ENCODE results near the gene STARD9. TPM values are rescaled to one million over a fixed set of nuclear protein-coding genes. Genes with fewer than 3 reads are reported as not detected.

The STARD9 gene
- total RNA-seq, 1 donor from 2014 or later = 27.7 TPM

DNA sequence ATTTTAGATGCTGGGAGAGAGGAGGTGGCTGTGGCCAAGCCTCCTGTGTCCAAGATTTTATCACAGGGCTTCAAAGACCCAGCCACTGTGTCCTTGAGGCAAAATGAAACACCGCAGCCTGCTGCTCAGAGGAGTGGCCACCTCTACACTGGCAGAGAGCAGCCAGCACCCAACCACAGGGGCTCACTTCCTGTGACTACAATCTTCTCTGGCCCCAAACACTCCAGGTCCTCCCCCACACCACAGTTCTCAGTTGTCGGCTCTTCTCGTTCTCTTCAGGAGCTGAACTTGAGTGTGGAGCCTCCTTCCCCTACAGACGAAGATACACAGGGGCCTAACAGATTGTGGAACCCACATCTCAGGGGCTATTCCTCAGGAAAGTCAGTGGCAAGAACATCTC, 115.9 kb downstream of the STARD9 start:
- H3K9ac ChIP-seq (ENCODE audit: low read depth in 1 of 3, low read length in 3 of 3) = no peak overlapping the region
- no peaks in the 10 kb centered on the region for H3K9me3 ChIP-seq (ENCODE audit: control insufficient read depth in 3 of 3, low read length in 3 of 3)
- H3K4me3 ChIP-seq (ENCODE audit: low read length in 3 of 3) = no peak overlapping the region
- peaks cover 3 to 52% (median 15%) of the 10 kb centered on the region in 3 donors for H3K36me3 ChIP-seq (ENCODE audit: control insufficient read depth in 3 of 3, insufficient read depth in 3 of 3, low read length in 3 of 3)
- no peak overlapping the region for H3K27ac ChIP-seq (ENCODE audit: low read depth, low read length)
- no peaks in the 10 kb centered on the region for H3K4me1 ChIP-seq (ENCODE audit: control insufficient read depth in 3 of 3, insufficient read depth in 3 of 3, low read length in 3 of 3)
- H3K27me3 ChIP-seq (ENCODE audit: control insufficient read depth in 3 of 3, insufficient read depth in 3 of 3, low read length in 3 of 3) = no peaks in the 10 kb centered on the region

DNA sequence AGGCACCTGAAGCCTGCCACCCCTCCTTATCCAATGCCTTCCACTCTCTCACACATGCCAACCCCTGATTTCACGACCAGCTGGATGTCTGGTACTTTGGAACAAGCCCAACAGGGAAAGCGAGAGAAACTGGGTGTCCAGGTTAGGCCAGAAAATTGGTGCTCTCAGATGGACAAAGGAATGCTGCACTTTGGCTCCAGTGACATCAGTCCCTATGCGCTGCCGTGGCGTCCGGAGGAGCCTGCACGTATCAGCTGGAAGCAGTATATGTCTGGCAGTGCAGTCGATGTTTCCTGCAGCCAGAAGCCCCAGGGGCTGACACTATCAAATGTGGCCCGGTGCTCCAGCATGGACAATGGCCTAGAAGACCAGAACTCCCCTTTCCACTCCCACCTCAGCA, 116.4 kb downstream of the STARD9 start:
- H3K9ac ChIP-seq (ENCODE audit: low read depth in 1 of 3, low read length in 3 of 3) = no peak overlapping the region
- H3K4me3 ChIP-seq (ENCODE audit: low read length in 3 of 3) = no peak overlapping the region
- H3K27me3 ChIP-seq (ENCODE audit: control insufficient read depth in 3 of 3, insufficient read depth in 3 of 3, low read length in 3 of 3) = no peaks in the 10 kb centered on the region
- no peak overlapping the region for H3K27ac ChIP-seq (ENCODE audit: low read depth, low read length)
- H3K36me3 ChIP-seq (ENCODE audit: control insufficient read depth in 3 of 3, insufficient read depth in 3 of 3, low read length in 3 of 3) = peaks cover 3 to 52% (median 15%) of the 10 kb centered on the region in 3 donors
- H3K4me1 ChIP-seq (ENCODE audit: control insufficient read depth in 3 of 3, insufficient read depth in 3 of 3, low read length in 3 of 3) = no peaks in the 10 kb centered on the region
- H3K9me3 ChIP-seq (ENCODE audit: control insufficient read depth in 3 of 3, low read length in 3 of 3) = no peaks in the 10 kb centered on the region

DNA sequence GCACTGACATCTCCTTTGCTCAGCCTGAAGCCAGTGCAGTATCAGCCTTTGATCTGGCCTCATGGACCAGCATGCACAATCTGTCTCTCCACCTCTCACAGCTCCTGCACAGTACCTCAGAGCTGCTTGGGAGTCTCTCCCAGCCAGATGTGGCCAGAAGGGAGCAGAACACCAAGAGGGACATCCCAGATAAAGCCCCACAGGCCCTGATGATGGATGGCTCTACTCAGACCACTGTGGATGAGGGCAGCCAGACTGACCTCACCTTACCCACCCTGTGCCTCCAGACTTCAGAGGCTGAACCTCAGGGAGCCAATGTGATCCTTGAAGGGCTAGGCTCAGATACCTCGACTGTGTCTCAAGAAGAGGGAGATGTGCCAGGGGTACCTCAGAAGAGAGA, 117.1 kb downstream of the STARD9 start:
- H3K36me3 ChIP-seq (ENCODE audit: control insufficient read depth in 3 of 3, insufficient read depth in 3 of 3, low read length in 3 of 3) = peaks cover 3 to 47% (median 15%) of the 10 kb centered on the region in 3 donors

DNA sequence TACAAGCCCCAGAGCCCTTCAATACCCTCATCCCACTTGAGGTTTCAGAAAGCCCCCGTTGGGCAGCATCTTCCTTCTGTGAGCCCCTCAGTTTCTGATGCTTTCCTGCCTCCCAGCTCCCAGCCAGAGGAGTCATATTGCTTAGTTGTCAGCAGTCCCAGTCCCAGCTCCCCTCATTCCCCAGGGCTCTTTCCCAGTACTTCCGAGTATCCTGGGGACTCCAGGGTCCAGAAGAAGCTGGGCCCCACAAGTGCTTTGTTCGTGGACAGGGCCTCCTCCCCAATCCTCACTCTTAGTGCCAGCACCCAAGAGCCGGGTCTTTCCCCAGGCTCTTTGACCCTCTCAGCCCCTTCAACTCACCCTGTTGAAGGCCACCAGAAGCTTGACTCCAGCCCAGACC, 117.6 kb downstream of the STARD9 start:
- Histone ChIP-seq H3K4me1 (ENCODE audit: control insufficient read depth in 3 of 3, insufficient read depth in 3 of 3, low read length in 3 of 3) (no peaks in the 10 kb centered on the region), H3K27ac (ENCODE audit: low read depth, low read length) (no peak overlapping the region), H3K27me3 (ENCODE audit: control insufficient read depth in 3 of 3, insufficient read depth in 3 of 3, low read length in 3 of 3) (no peaks in the 10 kb centered on the region), H3K4me3 (ENCODE audit: low read length in 3 of 3) (no peak overlapping the region), H3K9me3 (ENCODE audit: control insufficient read depth in 3 of 3, low read length in 3 of 3) (no peaks in the 10 kb centered on the region), H3K9ac (ENCODE audit: low read depth in 1 of 3, low read length in 3 of 3) (no peak overlapping the region), H3K36me3 (ENCODE audit: control insufficient read depth in 3 of 3, insufficient read depth in 3 of 3, low read length in 3 of 3) (peaks cover 3 to 44% (median 13%) of the 10 kb centered on the region in 3 donors)

More for the DNA sequence above, 117.1 kb downstream of the STARD9 start:
- Histone ChIP-seq H3K27ac (ENCODE audit: low read depth, low read length) (no peak overlapping the region), H3K9ac (ENCODE audit: low read depth in 1 of 3, low read length in 3 of 3) (no peak overlapping the region), H3K27me3 (ENCODE audit: control insufficient read depth in 3 of 3, insufficient read depth in 3 of 3, low read length in 3 of 3) (no peaks in the 10 kb centered on the region), H3K9me3 (ENCODE audit: control insufficient read depth in 3 of 3, low read length in 3 of 3) (no peaks in the 10 kb centered on the region), H3K4me1 (ENCODE audit: control insufficient read depth in 3 of 3, insufficient read depth in 3 of 3, low read length in 3 of 3) (no peaks in the 10 kb centered on the region), H3K4me3 (ENCODE audit: low read length in 3 of 3) (no peak overlapping the region)

DNA sequence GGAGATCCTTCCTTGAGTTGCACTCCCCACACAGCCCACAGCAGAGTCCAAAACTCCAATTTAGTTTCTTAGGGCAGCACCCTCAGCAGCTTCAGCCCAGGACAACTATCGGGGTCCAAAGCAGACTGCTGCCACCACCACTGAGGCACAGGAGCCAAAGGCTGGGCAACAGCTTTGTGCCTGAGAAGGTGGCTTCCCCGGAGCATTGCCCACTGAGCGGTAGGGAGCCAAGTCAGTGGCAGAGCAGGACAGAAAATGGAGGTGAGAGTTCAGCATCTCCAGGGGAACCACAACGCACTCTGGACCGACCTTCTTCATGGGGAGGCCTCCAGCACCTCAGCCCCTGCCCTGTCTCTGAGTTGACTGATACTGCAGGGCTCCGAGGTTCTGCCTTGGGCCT, 118.1 kb downstream of the STARD9 start:
- Histone ChIP-seq H3K9me3 (ENCODE audit: control insufficient read depth in 3 of 3, low read length in 3 of 3) (no peaks in the 10 kb centered on the region), H3K27me3 (ENCODE audit: control insufficient read depth in 3 of 3, insufficient read depth in 3 of 3, low read length in 3 of 3) (no peaks in the 10 kb centered on the region), H3K9ac (ENCODE audit: low read depth in 1 of 3, low read length in 3 of 3) (no peak overlapping the region), H3K36me3 (ENCODE audit: control insufficient read depth in 3 of 3, insufficient read depth in 3 of 3, low read length in 3 of 3) (peaks cover 3 to 39% (median 13%) of the 10 kb centered on the region in 3 donors), H3K4me1 (ENCODE audit: control insufficient read depth in 3 of 3, insufficient read depth in 3 of 3, low read length in 3 of 3) (no peaks in the 10 kb centered on the region), H3K4me3 (ENCODE audit: low read length in 3 of 3) (no peak overlapping the region), H3K27ac (ENCODE audit: low read depth, low read length) (no peak overlapping the region)

DNA sequence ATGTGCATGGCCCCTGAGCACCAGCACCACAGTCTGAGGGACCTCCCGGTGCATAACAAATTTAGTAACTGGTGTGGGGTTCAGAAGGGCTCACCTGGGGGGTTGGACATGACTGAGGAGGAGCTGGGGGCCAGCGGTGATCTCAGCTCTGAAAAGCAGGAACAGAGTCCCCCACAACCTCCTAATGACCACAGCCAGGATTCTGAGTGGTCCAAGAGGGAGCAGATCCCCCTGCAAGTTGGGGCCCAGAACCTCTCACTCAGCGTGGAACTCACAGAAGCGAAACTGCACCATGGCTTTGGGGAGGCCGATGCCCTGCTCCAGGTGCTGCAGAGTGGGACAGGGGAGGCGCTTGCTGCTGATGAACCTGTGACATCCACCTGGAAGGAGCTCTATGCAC, 118.5 kb downstream of the STARD9 start:
- no peak overlapping the region for H3K9ac ChIP-seq (ENCODE audit: low read depth in 1 of 3, low read length in 3 of 3)
- peaks cover 3 to 38% (median 13%) of the 10 kb centered on the region in 3 donors for H3K36me3 ChIP-seq (ENCODE audit: control insufficient read depth in 3 of 3, insufficient read depth in 3 of 3, low read length in 3 of 3)
- H3K27ac ChIP-seq (ENCODE audit: low read depth, low read length) = no peak overlapping the region
- no peaks in the 10 kb centered on the region for H3K4me1 ChIP-seq (ENCODE audit: control insufficient read depth in 3 of 3, insufficient read depth in 3 of 3, low read length in 3 of 3)
- no peaks in the 10 kb centered on the region for H3K9me3 ChIP-seq (ENCODE audit: control insufficient read depth in 3 of 3, low read length in 3 of 3)
- no peaks in the 10 kb centered on the region for H3K27me3 ChIP-seq (ENCODE audit: control insufficient read depth in 3 of 3, insufficient read depth in 3 of 3, low read length in 3 of 3)
- H3K4me3 ChIP-seq (ENCODE audit: low read length in 3 of 3) = no peak overlapping the region

DNA sequence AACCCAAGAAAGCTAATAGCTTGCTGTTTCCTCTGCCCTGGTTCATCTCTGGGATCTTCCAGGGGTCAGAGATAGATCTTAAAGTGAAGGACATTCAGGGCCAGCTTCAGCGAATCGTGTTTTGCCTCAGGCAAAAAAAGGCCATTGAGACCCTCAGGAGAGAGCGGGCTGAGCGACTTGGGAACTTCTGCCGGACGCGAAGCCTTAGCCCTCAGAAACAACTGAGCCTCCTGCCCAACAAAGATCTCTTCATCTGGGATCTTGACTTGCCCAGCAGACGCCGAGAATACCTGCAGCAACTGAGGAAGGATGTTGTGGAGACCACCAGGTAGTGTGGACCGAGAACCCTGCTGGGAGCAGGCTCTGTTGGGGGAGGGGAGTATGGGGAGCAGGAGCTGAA, 119.0 kb downstream of the STARD9 start:
- no peak overlapping the region for H3K9ac ChIP-seq (ENCODE audit: low read depth in 1 of 3, low read length in 3 of 3)
- no peak overlapping the region for H3K27ac ChIP-seq (ENCODE audit: low read depth, low read length)
- H3K9me3 ChIP-seq (ENCODE audit: control insufficient read depth in 3 of 3, low read length in 3 of 3) = no peaks in the 10 kb centered on the region
- H3K4me1 ChIP-seq (ENCODE audit: control insufficient read depth in 3 of 3, insufficient read depth in 3 of 3, low read length in 3 of 3) = no peaks in the 10 kb centered on the region
- H3K36me3 ChIP-seq (ENCODE audit: control insufficient read depth in 3 of 3, insufficient read depth in 3 of 3, low read length in 3 of 3) = peaks cover 3 to 38% (median 13%) of the 10 kb centered on the region in 3 donors
- no peak overlapping the region for H3K4me3 ChIP-seq (ENCODE audit: low read length in 3 of 3)
- no peaks in the 10 kb centered on the region for H3K27me3 ChIP-seq (ENCODE audit: control insufficient read depth in 3 of 3, insufficient read depth in 3 of 3, low read length in 3 of 3)

DNA sequence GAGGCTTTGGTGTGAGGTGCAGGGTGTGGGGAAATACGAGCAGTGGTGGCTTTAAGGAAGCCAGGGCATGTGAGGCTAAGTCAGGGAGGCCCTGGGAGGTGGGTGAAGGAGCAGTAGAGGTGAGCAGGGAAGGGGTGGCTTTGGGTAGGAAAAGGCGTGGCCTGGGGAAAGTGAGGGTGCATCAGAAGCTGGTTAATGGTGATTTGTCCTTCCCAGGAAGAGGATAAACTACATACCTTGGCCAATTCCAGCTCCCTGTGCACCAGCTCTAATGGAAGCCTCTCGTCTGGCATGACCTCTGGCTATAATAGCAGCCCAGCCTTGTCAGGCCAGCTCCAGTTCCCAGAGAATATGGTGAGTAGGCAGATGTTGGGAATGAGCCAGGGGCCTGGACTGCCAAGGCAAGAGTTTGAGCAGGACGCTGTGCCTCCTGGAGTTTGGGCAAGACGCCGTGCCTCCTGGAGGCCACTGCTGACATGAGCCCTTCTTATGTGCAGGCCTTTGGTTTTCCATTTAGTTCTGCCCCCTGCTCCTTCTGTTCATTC, 120.2 kb downstream of the STARD9 start:
- Histone ChIP-seq H3K4me3 (ENCODE audit: low read length in 3 of 3) (no peak overlapping the region), H3K9ac (ENCODE audit: low read depth in 1 of 3, low read length in 3 of 3) (no peak overlapping the region), H3K27me3 (ENCODE audit: control insufficient read depth in 3 of 3, insufficient read depth in 3 of 3, low read length in 3 of 3) (no peaks in the 10 kb centered on the region), H3K27ac (ENCODE audit: low read depth, low read length) (no peak overlapping the region), H3K36me3 (ENCODE audit: control insufficient read depth in 3 of 3, insufficient read depth in 3 of 3, low read length in 3 of 3) (peaks cover 3 to 34% (median 13%) of the 10 kb centered on the region in 3 donors), H3K4me1 (ENCODE audit: control insufficient read depth in 3 of 3, insufficient read depth in 3 of 3, low read length in 3 of 3) (no peaks in the 10 kb centered on the region), H3K9me3 (ENCODE audit: control insufficient read depth in 3 of 3, low read length in 3 of 3) (no peaks in the 10 kb centered on the region)

DNA sequence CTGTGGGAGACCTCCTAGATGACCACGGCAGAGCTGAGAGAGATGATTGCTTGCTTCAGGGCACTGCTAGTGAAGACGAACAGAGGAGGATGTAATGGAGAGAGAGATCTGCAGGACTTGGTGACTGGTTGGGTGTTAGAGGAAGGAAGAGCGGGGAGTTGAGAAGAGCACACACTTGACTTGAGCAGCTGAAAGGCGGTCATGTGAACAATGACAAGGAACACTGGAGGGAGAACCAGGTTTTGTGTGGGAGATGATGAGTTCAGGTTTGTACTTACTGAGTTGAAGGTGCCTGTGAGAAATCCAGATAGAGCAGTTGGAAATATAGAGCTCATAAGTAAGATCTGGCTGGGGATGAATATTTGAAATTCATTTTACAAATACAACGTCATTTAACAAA, 121.2 kb downstream of the STARD9 start:
- peaks cover 3 to 31% (median 11%) of the 10 kb centered on the region in 3 donors for H3K36me3 ChIP-seq (ENCODE audit: control insufficient read depth in 3 of 3, insufficient read depth in 3 of 3, low read length in 3 of 3)
- no peak overlapping the region for H3K27ac ChIP-seq (ENCODE audit: low read depth, low read length)
- no peaks in the 10 kb centered on the region for H3K27me3 ChIP-seq (ENCODE audit: control insufficient read depth in 3 of 3, insufficient read depth in 3 of 3, low read length in 3 of 3)
- no peak overlapping the region for H3K4me3 ChIP-seq (ENCODE audit: low read length in 3 of 3)
- H3K9me3 ChIP-seq (ENCODE audit: control insufficient read depth in 3 of 3, low read length in 3 of 3) = no peaks in the 10 kb centered on the region
- H3K4me1 ChIP-seq (ENCODE audit: control insufficient read depth in 3 of 3, insufficient read depth in 3 of 3, low read length in 3 of 3) = no peaks in the 10 kb centered on the region
- H3K9ac ChIP-seq (ENCODE audit: low read depth in 1 of 3, low read length in 3 of 3) = no peak overlapping the region

DNA sequence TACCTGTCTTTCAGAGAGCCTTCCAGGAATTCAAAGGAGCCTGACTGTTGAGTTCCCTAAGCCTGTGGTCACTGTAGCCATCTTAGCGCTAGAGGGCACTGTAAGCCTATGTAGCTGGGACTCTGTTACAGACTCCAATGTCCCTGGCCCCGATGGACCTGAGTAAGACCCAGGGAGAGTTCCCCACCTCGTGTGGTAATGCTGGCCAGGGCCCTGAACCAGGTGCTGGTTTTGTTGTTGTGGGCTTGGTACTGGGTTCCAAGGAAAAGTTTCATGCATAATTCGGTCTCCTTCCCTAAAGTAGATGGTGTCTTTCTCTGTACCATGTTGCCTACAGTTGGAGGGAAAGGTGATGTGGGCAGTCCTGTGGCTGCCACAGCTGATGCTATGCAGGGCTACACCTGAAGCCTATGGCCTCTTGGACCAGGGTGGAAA, 129.1 kb downstream of the STARD9 start:
- peaks cover 0 to 2% (median 0%) of the 10 kb centered on the region in 3 donors for H3K36me3 ChIP-seq (ENCODE audit: control insufficient read depth in 3 of 3, insufficient read depth in 3 of 3, low read length in 3 of 3)

More for the DNA sequence above, 129.1 kb downstream of the STARD9 start:
- Histone ChIP-seq H3K9me3 (ENCODE audit: control insufficient read depth in 3 of 3, low read length in 3 of 3) (no peaks in the 10 kb centered on the region), H3K27ac (ENCODE audit: low read depth, low read length) (no peak overlapping the region), H3K27me3 (ENCODE audit: control insufficient read depth in 3 of 3, insufficient read depth in 3 of 3, low read length in 3 of 3) (no peaks in the 10 kb centered on the region), H3K4me1 (ENCODE audit: control insufficient read depth in 3 of 3, insufficient read depth in 3 of 3, low read length in 3 of 3) (no peaks in the 10 kb centered on the region), H3K9ac (ENCODE audit: low read depth in 1 of 3, low read length in 3 of 3) (no peak overlapping the region), H3K4me3 (ENCODE audit: low read length in 3 of 3) (no peak overlapping the region)
